Endothelial cell of umbilical vein (primary cell): ENCODE data around the gene DEK. TPM values are rescaled to one million over a fixed set of nuclear protein-coding genes. Genes with fewer than 3 reads are reported as not detected.

Experiments
- BruUV-seq: library from RNA; stranded (reverse); fragments of 400-500 nt; replicated peaks from 2 replicates; lab custom pipeline; 2021; lab: Mats Ljungman, UMichigan
- CTCF ChIA-PET: fragments of 300-600, 350-600 bp; sonication (Branson Sonifier 250); formaldehyde crosslinking; loops from one replicate; lab custom pipeline; 2021; ENCODE audit warnings: antibody characterized with exemption, inconsistent platforms; lab: Charles Lee
- POLR2A ChIA-PET: fragments of 300-600, 350-600 bp; sonication (Branson Sonifier 250); formaldehyde crosslinking; loops from one replicate; lab custom pipeline; 2021; ENCODE audit warnings: antibody characterized with exemption, inconsistent platforms; lab: Charles Lee
- DNase-seq: peaks from one replicate; pipeline ENCODE4 v3.0.0-alpha.2; 2011; ENCODE audit warnings: low read depth, low spot score
- FAIRE-seq: peaks from 2 replicates; lab custom pipeline; 2011; peaks lifted over from hg19 to GRCh38; lab: Jason Lieb, UNC
- H2AFZ ChIP-seq: 2 replicates; pipeline ENCODE4 v1.6.0; 2012; ENCODE audit warnings: low read depth, low read length, control low read depth, inconsistent platforms
- H3K27ac ChIP-seq: 2 replicates; pipeline ENCODE4 v1.5.1; 2011; ENCODE audit warnings: low read depth, mild to moderate bottlenecking, control low read depth, low read length, moderate library complexity; ENCODE audit not compliant: insufficient read depth
- H3K27me3 ChIP-seq, 2 experiments: 2 replicates each; pipeline versions ENCODE4 v1.6.0 to v1.6.1; 2011; ENCODE audit warnings: low read length in 2 of 2, mixed read lengths in 1 of 2; ENCODE audit not compliant: control insufficient read depth in 2 of 2, insufficient read depth in 2 of 2
- H3K36me3 ChIP-seq, 2 experiments: 2 replicates in 1 of 2; 3 replicates in 1 of 2; pipeline ENCODE4 v1.5.1; 2011; ENCODE audit warnings: low read length in 2 of 2, mild to moderate bottlenecking in 1 of 2, moderate library complexity in 1 of 2; ENCODE audit not compliant: control insufficient read depth in 2 of 2, insufficient read depth in 2 of 2; ENCODE audit errors: extremely low read depth in 1 of 2
- H3K4me1 ChIP-seq: 3 replicates; pipeline ENCODE4 v1.5.1; 2011; ENCODE audit warnings: mild to moderate bottlenecking, low read length; ENCODE audit not compliant: control insufficient read depth, insufficient read depth; ENCODE audit errors: extremely low read depth
- H3K4me2 ChIP-seq: 2 replicates; pipeline ENCODE4 v1.6.1; 2011; ENCODE audit warnings: low read length, control low read depth, mixed read lengths; ENCODE audit not compliant: insufficient read depth
- H3K4me3 ChIP-seq, 3 experiments: fragments of 200-600 bp in 1 of 3; sonication (generic), shearing (Covaris generic) in 1 of 3; replicated peaks in 1 of 3; 2 replicates each; pipeline ENCODE4 v1.5.1; 2011 to 2016; ENCODE audit warnings: control low read depth in 3 of 3, low read length in 3 of 3, mild to moderate bottlenecking in 2 of 3, inconsistent platforms in 1 of 3, low read depth in 1 of 3, moderate library complexity in 1 of 3; ENCODE audit not compliant: insufficient read depth in 1 of 3
- H3K79me2 ChIP-seq: 2 replicates; pipeline ENCODE4 v1.6.0; 2012; ENCODE audit warnings: low read length, inconsistent platforms; ENCODE audit not compliant: control insufficient read depth, insufficient read depth
- H3K9ac ChIP-seq: replicated peaks from 2 replicates; pipeline ENCODE3; 2011; ENCODE audit warnings: low read length, control low read depth; ENCODE audit not compliant: insufficient read depth; ENCODE audit errors: extremely low read depth
- H3K9me1 ChIP-seq: replicated peaks from 3 replicates; pipeline ENCODE4 v1.6.0; 2011; ENCODE audit warnings: mild to moderate bottlenecking, low read length; ENCODE audit not compliant: control insufficient read depth, insufficient read depth; ENCODE audit errors: extremely low read depth
- H3K9me3 ChIP-seq: replicated peaks from 2 replicates; pipeline ENCODE4 v1.5.1; 2012; ENCODE audit warnings: low read length, inconsistent platforms; ENCODE audit not compliant: control insufficient read depth, insufficient read depth
- H4K20me1 ChIP-seq: replicated peaks from 2 replicates; pipeline ENCODE3; 2011; ENCODE audit warnings: mild to moderate bottlenecking, low read length; ENCODE audit not compliant: control insufficient read depth, insufficient read depth; ENCODE audit errors: extremely low read depth
- CTCF ChIP-seq, 2 donors: IDR thresholded peaks; 1 replicate in 1 of 2; 2 replicates in 1 of 2; pipeline ENCODE4 v1.5.1; 2011; ENCODE audit warnings: low read length in 2 of 2, mild to moderate bottlenecking in 2 of 2, moderate library complexity in 2 of 2, control low read depth in 1 of 2, inconsistent platforms in 1 of 2, low read depth in 1 of 2; ENCODE audit not compliant: insufficient read depth in 1 of 2; ENCODE audit errors: extremely low read depth in 1 of 2
- EZH2 ChIP-seq: IDR thresholded peaks from 2 replicates; pipeline ENCODE4 v1.6.1; 2012; ENCODE audit warnings: borderline replicate concordance, low read depth, mild to moderate bottlenecking, moderate library complexity, low read length, inconsistent platforms; ENCODE audit not compliant: severe bottlenecking
- FOS ChIP-seq: IDR thresholded peaks from 2 replicates; pipeline ENCODE4 v1.6.1; 2011; ENCODE audit warnings: mild to moderate bottlenecking, low read length, moderate library complexity, borderline replicate concordance; ENCODE audit not compliant: insufficient read depth
- GATA2 ChIP-seq: IDR thresholded peaks from 2 replicates; pipeline ENCODE4 v1.7.0; 2011; ENCODE audit warnings: low read depth, mild to moderate bottlenecking, moderate library complexity, mixed read lengths, low read length; ENCODE audit not compliant: insufficient read length, insufficient read depth
- JUN ChIP-seq: IDR thresholded peaks from 2 replicates; pipeline ENCODE4 v1.6.1; 2011; ENCODE audit warnings: borderline replicate concordance, low read depth; ENCODE audit not compliant: insufficient read length, insufficient read depth
- MAX ChIP-seq: IDR thresholded peaks from 2 replicates; pipeline ENCODE4 v1.6.1; 2011; ENCODE audit not compliant: insufficient read depth, insufficient read length
- MYC ChIP-seq: IDR thresholded peaks from one replicate; pipeline ENCODE4 v1.6.1; 2011; ENCODE audit warnings: mild to moderate bottlenecking, low read depth, low read length
- POLR2A ChIP-seq: IDR thresholded peaks from 2 replicates; pipeline ENCODE4 v1.6.1; 2012; ENCODE audit warnings: low read depth, mild to moderate bottlenecking, control low read depth, low read length
- POLR2AphosphoS5 ChIP-seq: IDR thresholded peaks from 2 replicates; pipeline ENCODE4 v1.6.1; 2012; ENCODE audit warnings: low read depth, mild to moderate bottlenecking, control low read depth, low read length, moderate library complexity; ENCODE audit not compliant: insufficient read depth
- dilution Hi-C: fragments of 300-500 bp; cut with MboI; formaldehyde crosslinking; loops from one replicate; pipeline ENCODE4 v1.15.0; 2019; ENCODE audit warnings: low sequenced_read_pairs; ENCODE audit not compliant: extremely low pct_ligation_motif_present
- intact Hi-C: fragments of 100-400 bp; cut with micrococcal nuclease; formaldehyde crosslinking; loops from one replicate; pipeline ENCODE4 v1.10.0; 2022
- polyA plus RNA-seq, 4 experiments: library from polyadenylated mRNA; depleted of rRNA in 3 of 4; stranded (reverse) in 3 of 4; unstranded in 1 of 4; fragments of >200 nt; gene quantifications; 2 replicates each; pipeline versions ENCODE4 v1.2.1 to v1.2.3, GENCODE V29; 2011 to 2012; ENCODE audit warnings: missing spikeins in 1 of 4
- total RNA-seq: library from RNA; stranded (reverse); gene quantifications from 2 replicates; pipeline ENCODE4 v1.2.3, GENCODE V29; 2021

DEK gene
- total and polyA plus RNA-seq, 2 donors (not counting 3 experiments of a cell fraction or from before 2014, with no cell fraction given), result 19.0 to 120 TPM

- FAIRE-seq, result no peak
- ChIA-PET CTCF (interaction anchor here (0.6 kb wide), 1 partner anchor 9 kb away, joined by 3 read pairs; no protein-coding TSS in a partner anchor), POLR2A (no interaction called here)
- DNase-seq, result no peak
- BruUV-seq, result no TSS peak
- H3K4me2 ChIP-seq, result no peak overlapping the region
- H3K79me2 ChIP-seq, result no peaks in the 10 kb centered on the region
- H4K20me1 ChIP-seq, result no peaks in the 10 kb centered on the region
- H3K9me3 ChIP-seq, result no peaks in the 10 kb centered on the region
- TF ChIP-seq GATA2 (no peak), POLR2A (no peak), MYC (no peak), MAX (no peak), EZH2 (no peak)
- intact Hi-C loops, result no loop called here
- H3K36me3 ChIP-seq, result no peaks in the 10 kb centered on the region
- H3K4me1 ChIP-seq, result no peaks in the 10 kb centered on the region
- no peaks in the 10 kb centered on the region for H3K27me3 ChIP-seq
- dilution Hi-C loops, result no loop called here
- no peaks in the 10 kb centered on the region for H3K9me1 ChIP-seq
- no peak overlapping the region for H3K27ac ChIP-seq
- H3K9ac ChIP-seq, result no peak overlapping the region
- no peak overlapping the region for H3K4me3 ChIP-seq
- no peak overlapping the region for H2AFZ ChIP-seq
Observed at GRCh38 chr6:18210707-18211106, 53.6 kb downstream of the DEK start.

GRCh38 chr6:18209539-18210197 lies 54.7 kb downstream of the DEK start:
- H3K4me2 ChIP-seq, result no peak overlapping the region
- ChIA-PET POLR2A (no interaction called here), CTCF (no interaction called here)
- DNase-seq (no peak), FAIRE-seq (no peak)
- BruUV-seq, result no TSS peak
- H4K20me1 ChIP-seq, result no peaks in the 10 kb centered on the region
- H3K27me3 ChIP-seq, result no peaks in the 10 kb centered on the region
- no peak overlapping the region for H3K27ac ChIP-seq
- H3K4me1 ChIP-seq, result no peaks in the 10 kb centered on the region
- no peak for TF ChIP-seq EZH2
- no peak for TF ChIP-seq POLR2AphosphoS5
- TF ChIP-seq POLR2A, result no peak
- TF ChIP-seq MYC, result no peak
- TF ChIP-seq FOS, result no peak
- TF ChIP-seq GATA2, result no peak
- TF ChIP-seq CTCF (IDR thresholded peaks at IDR 0.05; ENCODE audit: extremely low read depth in 1 of 2, insufficient read depth in 1 of 2, low read depth in 1 of 2, low read length in 2 of 2), result no peak
- no peak for TF ChIP-seq MAX
- TF ChIP-seq JUN, result no peak
- no peak overlapping the region for H3K9ac ChIP-seq
- no peaks in the 10 kb centered on the region for H3K36me3 ChIP-seq
- H3K9me3 ChIP-seq, result no peaks in the 10 kb centered on the region
- dilution Hi-C loops (no loop called here), intact Hi-C loops (no loop called here)
- no peak overlapping the region for H3K4me3 ChIP-seq
- no peaks in the 10 kb centered on the region for H3K79me2 ChIP-seq
- no peak overlapping the region for H2AFZ ChIP-seq
- H3K9me1 ChIP-seq, result no peaks in the 10 kb centered on the region
